ENCODE data around the gene PDE1C.
A peak's percentile ranks its signal among the peaks of the same experiment; 100 is the strongest.

Gene PDE1C

DNA sequence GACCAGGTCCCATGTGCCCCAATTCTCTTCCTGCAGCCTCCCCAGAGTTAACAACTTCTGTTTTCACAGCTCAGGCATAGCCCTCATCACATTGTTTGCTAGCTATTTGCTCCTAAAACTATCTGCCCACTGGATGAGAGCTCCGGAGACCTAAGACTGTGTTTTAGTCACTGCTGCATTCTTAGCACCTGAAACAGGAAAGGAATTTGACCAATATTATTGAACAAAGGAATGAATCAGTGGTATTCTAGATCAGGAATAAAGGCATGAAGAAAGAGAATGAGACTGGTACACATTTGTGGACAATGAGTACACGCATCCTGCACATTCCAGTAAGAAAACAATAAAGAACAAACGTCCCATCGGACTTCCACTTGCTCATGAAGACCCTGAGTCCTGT is 328.4 kb downstream of the PDE1C start:
- Mint-ChIP-seq H3K4me1 (no peaks in the 10 kb centered on the region), H3K27me3 (ENCODE audit: low read depth, poor library complexity) (peaks cover 35% of the 10 kb centered on the region), H3K4me3 (no peak overlapping the region), H3K27ac (no peak overlapping the region), H3K9me3 (no peaks in the 10 kb centered on the region), H3K36me3 (ENCODE audit: low read depth) (no peaks in the 10 kb centered on the region)
- no peak for DNase-seq
- TF ChIP-seq, protein P1, sequence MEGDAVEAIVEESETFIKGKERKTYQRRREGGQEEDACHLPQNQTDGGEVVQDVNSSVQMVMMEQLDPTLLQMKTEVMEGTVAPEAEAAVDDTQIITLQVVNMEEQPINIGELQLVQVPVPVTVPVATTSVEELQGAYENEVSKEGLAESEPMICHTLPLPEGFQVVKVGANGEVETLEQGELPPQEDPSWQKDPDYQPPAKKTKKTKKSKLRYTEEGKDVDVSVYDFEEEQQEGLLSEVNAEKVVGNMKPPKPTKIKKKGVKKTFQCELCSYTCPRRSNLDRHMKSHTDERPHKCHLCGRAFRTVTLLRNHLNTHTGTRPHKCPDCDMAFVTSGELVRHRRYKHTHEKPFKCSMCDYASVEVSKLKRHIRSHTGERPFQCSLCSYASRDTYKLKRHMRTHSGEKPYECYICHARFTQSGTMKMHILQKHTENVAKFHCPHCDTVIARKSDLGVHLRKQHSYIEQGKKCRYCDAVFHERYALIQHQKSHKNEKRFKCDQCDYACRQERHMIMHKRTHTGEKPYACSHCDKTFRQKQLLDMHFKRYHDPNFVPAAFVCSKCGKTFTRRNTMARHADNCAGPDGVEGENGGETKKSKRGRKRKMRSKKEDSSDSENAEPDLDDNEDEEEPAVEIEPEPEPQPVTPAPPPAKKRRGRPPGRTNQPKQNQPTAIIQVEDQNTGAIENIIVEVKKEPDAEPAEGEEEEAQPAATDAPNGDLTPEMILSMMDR (IDR thresholded peaks at IDR 0.05): no peak

DNA sequence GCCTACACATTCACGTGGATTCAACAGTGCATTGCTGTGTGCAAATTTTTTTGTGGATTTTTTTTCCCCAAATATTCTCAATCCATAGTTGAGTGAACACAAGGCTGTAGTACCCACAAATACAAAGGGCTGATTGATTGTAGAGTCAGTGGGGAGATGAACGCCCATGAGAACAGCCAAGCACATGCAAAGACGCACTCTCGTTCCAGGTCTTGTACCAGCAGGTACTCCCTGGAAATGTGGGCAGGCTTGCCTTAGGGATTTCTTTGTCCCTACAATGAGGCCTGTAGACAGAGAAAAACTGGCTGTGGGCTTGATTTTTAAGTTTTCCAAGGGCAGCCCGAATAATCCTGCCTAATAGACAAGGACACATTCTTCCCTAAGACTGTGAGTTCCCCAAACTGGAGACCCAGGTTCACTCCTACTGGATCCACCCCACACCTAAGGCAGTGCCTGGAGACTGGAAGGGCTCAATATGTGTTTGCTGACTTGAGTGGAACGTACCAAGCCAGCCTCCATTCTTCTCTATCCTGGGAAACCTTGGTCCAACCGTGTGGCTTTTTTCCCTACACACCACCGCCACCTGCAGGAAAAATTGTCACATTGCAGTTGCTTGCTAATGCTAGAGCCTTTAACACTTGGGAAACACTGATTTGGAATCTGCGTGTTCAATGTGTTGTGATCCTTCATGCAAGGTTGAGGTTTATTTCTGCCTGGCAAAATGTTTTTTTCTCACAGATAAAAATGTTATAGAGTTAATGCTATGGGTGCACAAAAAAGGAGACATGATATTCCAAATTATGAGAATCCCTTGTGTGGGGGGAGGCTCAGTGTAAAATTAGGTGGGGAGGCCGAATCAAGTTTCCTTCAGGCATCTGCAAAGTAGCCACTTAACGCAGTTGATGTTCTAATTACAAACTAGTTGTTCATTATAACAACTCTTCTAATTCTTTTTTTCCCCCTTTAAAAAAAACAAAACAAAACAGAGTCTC is 333.9 kb downstream of the PDE1C start:
- Mint-ChIP-seq H3K27me3 (ENCODE audit: low read depth, poor library complexity) (peaks cover 5% of the 10 kb centered on the region), H3K4me1 (peaks cover 9% of the 10 kb centered on the region), H3K36me3 (ENCODE audit: low read depth) (no peaks in the 10 kb centered on the region), H3K9me3 (no peaks in the 10 kb centered on the region), H3K4me3 (no peak overlapping the region), H3K27ac (no peak overlapping the region)
- peak; percentile 78 for DNase-seq
- TF ChIP-seq, protein P1 (IDR thresholded peaks at IDR 0.05): peak; percentile 89

DNA sequence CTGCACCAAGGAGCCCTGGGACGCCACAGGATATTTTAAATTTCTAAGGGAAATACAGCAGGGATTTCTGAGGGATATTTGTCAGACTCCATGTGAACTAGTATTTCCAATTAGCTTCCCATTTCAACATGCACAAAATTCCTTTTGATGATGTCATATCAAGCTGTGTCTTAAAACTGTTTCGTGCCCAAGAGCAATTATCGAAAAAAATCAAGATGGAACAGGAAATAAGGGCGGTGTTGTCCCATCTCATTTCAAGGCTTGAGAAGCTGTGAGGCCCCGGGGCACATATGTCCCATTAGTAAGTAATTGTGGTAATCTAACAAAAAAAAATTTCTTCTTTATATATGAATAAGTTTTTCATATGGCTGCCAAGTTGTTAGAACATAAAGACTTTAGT is 335.8 kb downstream of the PDE1C start:
- H3K9me3 Mint-ChIP-seq: no peaks in the 10 kb centered on the region
- H3K27ac Mint-ChIP-seq: no peak overlapping the region
- H3K27me3 Mint-ChIP-seq (ENCODE audit: low read depth, poor library complexity): no peaks in the 10 kb centered on the region
- no peaks in the 10 kb centered on the region for H3K36me3 Mint-ChIP-seq (ENCODE audit: low read depth)
- H3K4me3 Mint-ChIP-seq: no peak overlapping the region
- no peak for DNase-seq
- TF ChIP-seq, protein P1 (IDR thresholded peaks at IDR 0.05): no peak
- peaks cover 9% of the 10 kb centered on the region for H3K4me1 Mint-ChIP-seq

DNA sequence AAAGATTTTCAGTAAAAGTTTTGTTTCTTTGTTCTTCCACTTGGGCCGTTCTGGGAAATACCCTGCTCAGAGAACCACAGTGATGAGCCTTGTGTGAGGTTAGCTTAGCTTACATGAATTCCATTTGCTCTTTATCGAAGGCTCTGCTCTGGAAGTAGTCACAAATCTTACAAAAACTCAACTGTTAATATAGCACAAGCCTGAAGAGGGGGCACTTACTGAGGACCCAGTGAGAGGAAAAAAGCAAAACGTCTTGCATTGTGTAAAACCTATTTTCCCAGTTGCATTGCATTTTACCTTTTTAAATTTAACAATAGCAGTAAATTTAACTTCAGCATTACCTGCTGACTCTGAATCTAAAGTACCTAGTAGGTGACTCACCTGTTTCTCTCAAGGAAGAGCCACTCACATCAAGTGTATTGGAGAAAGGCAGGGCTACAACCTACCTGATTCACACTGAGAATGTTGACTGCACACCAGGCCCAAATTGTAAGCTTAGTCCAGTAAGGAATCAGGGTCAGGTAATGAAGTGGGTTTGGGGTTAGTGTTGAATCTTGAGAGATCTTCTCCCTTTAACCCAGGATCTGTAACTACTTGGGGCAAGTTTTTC is 340.9 kb downstream of the PDE1C start:
- no peak overlapping the region for H3K4me3 Mint-ChIP-seq
- no peak overlapping the region for H3K27ac Mint-ChIP-seq
- no peaks in the 10 kb centered on the region for H3K36me3 Mint-ChIP-seq (ENCODE audit: low read depth)
- H3K9me3 Mint-ChIP-seq: no peaks in the 10 kb centered on the region
- no peak for DNase-seq
- TF ChIP-seq, protein P1 (IDR thresholded peaks at IDR 0.05): no peak
- H3K4me1 Mint-ChIP-seq: peaks cover 3% of the 10 kb centered on the region
- H3K27me3 Mint-ChIP-seq (ENCODE audit: low read depth, poor library complexity): no peaks in the 10 kb centered on the region

DNA sequence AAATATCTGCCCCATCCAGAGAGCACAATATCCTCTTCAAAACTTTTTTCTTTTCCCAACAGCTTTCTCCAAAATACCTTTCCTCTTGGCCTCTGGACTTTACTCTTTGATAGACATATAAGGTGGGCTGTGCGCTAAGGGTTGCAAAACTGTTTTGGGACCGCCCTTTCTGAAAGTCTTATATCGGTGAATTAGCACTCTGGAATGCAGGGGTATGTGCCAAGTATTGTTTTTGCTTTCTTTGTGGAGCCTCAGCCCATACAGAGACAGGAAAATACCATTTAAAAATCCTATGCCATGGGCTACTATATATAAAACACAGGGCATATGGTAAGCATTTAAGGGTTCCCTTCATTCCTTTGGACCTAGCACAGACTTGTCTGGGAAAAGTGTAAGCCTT is 345.5 kb downstream of the PDE1C start:
- Mint-ChIP-seq H3K4me3 (no peak overlapping the region), H3K4me1 (no peaks in the 10 kb centered on the region), H3K27me3 (ENCODE audit: low read depth, poor library complexity) (no peaks in the 10 kb centered on the region), H3K9me3 (no peaks in the 10 kb centered on the region), H3K27ac (no peak overlapping the region), H3K36me3 (ENCODE audit: low read depth) (no peaks in the 10 kb centered on the region)
- TF ChIP-seq, protein P1 (IDR thresholded peaks at IDR 0.05): no peak
- no peak for DNase-seq
